ENCODE results near the gene KRTAP10-7.

- TF ChIP-seq POLR2A (IDR thresholded peaks at IDR 0.05) (no peak), POLR2AphosphoS5 (IDR thresholded peaks at IDR 0.05) (no peak)
- TF ChIP-seq, protein P1, sequence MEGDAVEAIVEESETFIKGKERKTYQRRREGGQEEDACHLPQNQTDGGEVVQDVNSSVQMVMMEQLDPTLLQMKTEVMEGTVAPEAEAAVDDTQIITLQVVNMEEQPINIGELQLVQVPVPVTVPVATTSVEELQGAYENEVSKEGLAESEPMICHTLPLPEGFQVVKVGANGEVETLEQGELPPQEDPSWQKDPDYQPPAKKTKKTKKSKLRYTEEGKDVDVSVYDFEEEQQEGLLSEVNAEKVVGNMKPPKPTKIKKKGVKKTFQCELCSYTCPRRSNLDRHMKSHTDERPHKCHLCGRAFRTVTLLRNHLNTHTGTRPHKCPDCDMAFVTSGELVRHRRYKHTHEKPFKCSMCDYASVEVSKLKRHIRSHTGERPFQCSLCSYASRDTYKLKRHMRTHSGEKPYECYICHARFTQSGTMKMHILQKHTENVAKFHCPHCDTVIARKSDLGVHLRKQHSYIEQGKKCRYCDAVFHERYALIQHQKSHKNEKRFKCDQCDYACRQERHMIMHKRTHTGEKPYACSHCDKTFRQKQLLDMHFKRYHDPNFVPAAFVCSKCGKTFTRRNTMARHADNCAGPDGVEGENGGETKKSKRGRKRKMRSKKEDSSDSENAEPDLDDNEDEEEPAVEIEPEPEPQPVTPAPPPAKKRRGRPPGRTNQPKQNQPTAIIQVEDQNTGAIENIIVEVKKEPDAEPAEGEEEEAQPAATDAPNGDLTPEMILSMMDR (IDR thresholded peaks at IDR 0.05): no peak
These were observed 41.7 kb upstream of the KRTAP10-7 start, which contains the start of gene KRTAP10-3 for GRCh38 chr21:44558695-44559094.
